Measurements from ENCODE around the gene CD44.

DNA sequence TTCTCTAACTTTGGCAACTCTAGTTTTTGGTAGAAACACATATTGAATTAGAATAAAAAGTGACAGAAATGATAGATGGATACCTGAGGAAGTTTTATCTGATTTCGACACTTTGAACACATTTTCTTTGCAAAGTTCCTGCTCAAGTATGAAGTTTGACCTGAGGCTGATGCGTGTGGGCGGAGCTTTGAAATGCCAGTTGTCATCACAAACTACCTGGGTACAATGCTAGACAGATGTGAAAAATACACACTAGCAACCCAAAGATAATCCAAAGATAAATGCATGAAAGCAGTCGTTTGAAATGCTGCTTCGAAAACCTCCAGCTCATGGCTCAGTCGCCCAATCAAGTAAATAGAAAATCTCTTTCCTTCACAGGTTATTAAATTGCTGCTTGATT lies 54.8 kb downstream of the CD44 start:
- TF ChIP-seq CTCF (IDR thresholded peaks at IDR 0.05; ENCODE audit: poor library complexity, severe bottlenecking) (no peak), EZH2 (IDR thresholded peaks at IDR 0.05; ENCODE audit: borderline replicate concordance, insufficient read depth, low read length, poor library complexity, severe bottlenecking) (no peak)
